Measurements from ENCODE around the gene PLXNB2. TPM values are rescaled to one million over a fixed set of nuclear protein-coding genes. Genes with fewer than 3 reads are reported as not detected.

Gene PLXNB2
- total RNA-seq, 1 donor from 2014 or later = 346 TPM

GRCh38 chr22:50318698-50319411, 11.4 kb upstream of the PLXNB2 start:
- Mint-ChIP-seq H3K27ac (ENCODE audit: unreplicated experiment) (no peak overlapping the region), H3K4me1 (ENCODE audit: low read depth) (no peaks in the 10 kb centered on the region), H3K36me3 (ENCODE audit: low read depth) (no peaks in the 10 kb centered on the region), H3K4me3 (ENCODE audit: unreplicated experiment) (no peak overlapping the region), H3K27me3 (ENCODE audit: low read depth) (no peaks in the 10 kb centered on the region), H3K9me3 (ENCODE audit: low read depth) (no peaks in the 10 kb centered on the region)
- DNase-seq (ENCODE audit: low spot score) = no peak
- TF ChIP-seq, protein P1, sequence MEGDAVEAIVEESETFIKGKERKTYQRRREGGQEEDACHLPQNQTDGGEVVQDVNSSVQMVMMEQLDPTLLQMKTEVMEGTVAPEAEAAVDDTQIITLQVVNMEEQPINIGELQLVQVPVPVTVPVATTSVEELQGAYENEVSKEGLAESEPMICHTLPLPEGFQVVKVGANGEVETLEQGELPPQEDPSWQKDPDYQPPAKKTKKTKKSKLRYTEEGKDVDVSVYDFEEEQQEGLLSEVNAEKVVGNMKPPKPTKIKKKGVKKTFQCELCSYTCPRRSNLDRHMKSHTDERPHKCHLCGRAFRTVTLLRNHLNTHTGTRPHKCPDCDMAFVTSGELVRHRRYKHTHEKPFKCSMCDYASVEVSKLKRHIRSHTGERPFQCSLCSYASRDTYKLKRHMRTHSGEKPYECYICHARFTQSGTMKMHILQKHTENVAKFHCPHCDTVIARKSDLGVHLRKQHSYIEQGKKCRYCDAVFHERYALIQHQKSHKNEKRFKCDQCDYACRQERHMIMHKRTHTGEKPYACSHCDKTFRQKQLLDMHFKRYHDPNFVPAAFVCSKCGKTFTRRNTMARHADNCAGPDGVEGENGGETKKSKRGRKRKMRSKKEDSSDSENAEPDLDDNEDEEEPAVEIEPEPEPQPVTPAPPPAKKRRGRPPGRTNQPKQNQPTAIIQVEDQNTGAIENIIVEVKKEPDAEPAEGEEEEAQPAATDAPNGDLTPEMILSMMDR (IDR thresholded peaks at IDR 0.05) = no peak

GRCh38 chr22:50318356-50318697, 10.9 kb upstream of the PLXNB2 start:
- no peaks in the 10 kb centered on the region for H3K9me3 Mint-ChIP-seq (ENCODE audit: low read depth)
- no peaks in the 10 kb centered on the region for H3K4me1 Mint-ChIP-seq (ENCODE audit: low read depth)
- no peaks in the 10 kb centered on the region for H3K36me3 Mint-ChIP-seq (ENCODE audit: low read depth)
- H3K4me3 Mint-ChIP-seq (ENCODE audit: unreplicated experiment) = no peak overlapping the region
- TF ChIP-seq, protein P1 (IDR thresholded peaks at IDR 0.05) = no peak
- no peak overlapping the region for H3K27ac Mint-ChIP-seq (ENCODE audit: unreplicated experiment)
- DNase-seq (ENCODE audit: low spot score) = no peak
- H3K27me3 Mint-ChIP-seq (ENCODE audit: low read depth) = no peaks in the 10 kb centered on the region

DNA sequence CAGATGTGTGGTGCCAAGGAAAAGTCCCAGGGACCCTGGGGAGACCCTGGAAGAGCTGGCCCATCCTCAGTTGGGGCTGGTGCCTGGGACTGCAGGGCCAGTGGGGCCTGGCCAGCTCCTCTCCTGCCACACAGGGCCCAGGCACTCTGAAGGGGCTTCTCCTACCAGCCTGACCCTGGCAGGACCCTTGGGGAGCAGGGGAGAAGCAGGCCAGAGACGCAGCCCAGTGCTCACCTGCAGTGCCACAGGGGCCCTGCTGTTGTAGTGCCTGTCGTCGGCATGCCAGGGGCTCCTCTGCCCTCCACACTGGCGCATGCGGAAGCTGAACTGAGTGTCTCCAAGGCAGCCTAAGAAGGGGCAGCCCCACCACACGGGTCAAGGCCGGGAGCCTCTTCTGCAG, 10.2 kb upstream of the PLXNB2 start:
- Mint-ChIP-seq H3K9me3 (ENCODE audit: low read depth) (no peaks in the 10 kb centered on the region), H3K4me1 (ENCODE audit: low read depth) (no peaks in the 10 kb centered on the region), H3K27me3 (ENCODE audit: low read depth) (no peaks in the 10 kb centered on the region), H3K4me3 (ENCODE audit: unreplicated experiment) (no peak overlapping the region), H3K27ac (ENCODE audit: unreplicated experiment) (no peak overlapping the region), H3K36me3 (ENCODE audit: low read depth) (no peaks in the 10 kb centered on the region)
- TF ChIP-seq, protein P1 (IDR thresholded peaks at IDR 0.05) = no peak
- DNase-seq (ENCODE audit: low spot score) = no peak

DNA sequence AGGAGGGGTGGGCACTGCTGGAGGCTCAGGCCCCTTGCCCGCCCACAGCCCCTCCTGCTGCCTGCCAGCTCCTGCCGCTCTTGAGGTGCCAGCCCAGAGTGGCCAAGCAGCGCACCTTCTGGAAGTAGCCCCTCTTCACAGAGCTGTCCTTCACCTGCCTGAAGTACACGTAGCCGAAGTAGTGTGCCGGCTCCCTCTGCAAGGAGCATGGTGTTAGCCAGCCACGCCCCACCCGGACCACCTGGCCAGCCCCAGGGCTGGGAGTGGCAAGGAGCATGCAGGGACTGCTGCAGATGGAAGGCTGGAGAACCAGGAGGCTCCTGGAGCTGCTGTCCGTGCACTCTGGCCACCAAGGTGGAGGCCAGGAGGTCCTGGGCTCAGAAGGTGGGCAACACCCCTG, 9.7 kb upstream of the PLXNB2 start:
- Mint-ChIP-seq H3K4me3 (ENCODE audit: unreplicated experiment) (no peak overlapping the region), H3K4me1 (ENCODE audit: low read depth) (no peaks in the 10 kb centered on the region), H3K36me3 (ENCODE audit: low read depth) (no peaks in the 10 kb centered on the region), H3K9me3 (ENCODE audit: low read depth) (no peaks in the 10 kb centered on the region), H3K27ac (ENCODE audit: unreplicated experiment) (no peak overlapping the region), H3K27me3 (ENCODE audit: low read depth) (no peaks in the 10 kb centered on the region)
- TF ChIP-seq, protein P1 (IDR thresholded peaks at IDR 0.05) = no peak
- no peak for DNase-seq (ENCODE audit: low spot score)

DNA sequence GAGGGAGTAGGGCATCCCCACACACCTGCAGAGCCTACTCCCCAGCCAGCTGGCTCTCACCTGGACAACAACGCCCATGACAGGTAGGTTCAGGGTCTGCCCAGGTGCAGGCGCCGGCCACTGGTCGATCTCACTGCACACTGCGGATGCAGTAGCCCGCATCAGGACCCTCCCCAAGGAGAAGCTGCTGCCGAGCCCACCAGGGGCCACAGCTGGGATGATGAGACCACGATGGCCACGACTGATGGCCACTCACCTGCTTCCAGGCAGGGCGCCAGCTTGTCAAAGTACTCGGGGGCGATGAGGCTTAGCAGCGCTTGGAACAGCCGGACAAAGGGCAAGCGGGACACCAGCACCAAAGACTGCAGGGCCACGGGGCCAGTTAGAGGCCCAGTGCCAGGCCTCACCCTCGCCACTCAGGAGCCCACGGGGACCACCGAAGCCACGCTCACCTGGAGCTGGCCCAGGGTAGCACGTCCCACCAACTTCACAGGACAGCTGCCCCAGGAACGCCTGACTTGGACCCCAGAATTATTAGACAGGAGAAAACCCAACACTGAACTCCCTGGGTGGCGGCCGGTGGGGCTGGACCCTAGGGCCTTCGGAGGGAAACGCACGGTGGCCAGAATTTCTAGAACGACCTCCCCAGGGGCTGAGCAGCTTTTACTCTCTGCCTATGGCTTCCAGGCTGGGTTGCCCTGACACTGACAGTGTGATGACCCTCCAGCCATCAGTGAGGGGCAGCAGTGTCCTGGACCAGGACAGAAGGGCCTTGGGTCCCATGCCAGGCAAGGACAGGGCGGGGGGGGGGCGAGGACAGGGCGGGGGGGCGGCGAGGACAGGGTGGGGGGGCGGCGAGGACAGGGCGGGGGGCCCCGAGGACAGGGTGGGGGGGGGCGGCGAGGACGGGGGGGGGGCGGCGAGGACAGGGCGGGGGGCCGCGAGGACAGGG, 8.9 kb upstream of the PLXNB2 start:
- no peak for DNase-seq (ENCODE audit: low spot score)

More for the DNA sequence above, 8.9 kb upstream of the PLXNB2 start:
- Mint-ChIP-seq H3K4me1 (ENCODE audit: low read depth) (no peaks in the 10 kb centered on the region), H3K27ac (ENCODE audit: unreplicated experiment) (no peak overlapping the region), H3K9me3 (ENCODE audit: low read depth) (no peaks in the 10 kb centered on the region), H3K4me3 (ENCODE audit: unreplicated experiment) (no peak overlapping the region), H3K36me3 (ENCODE audit: low read depth) (no peaks in the 10 kb centered on the region), H3K27me3 (ENCODE audit: low read depth) (no peaks in the 10 kb centered on the region)
- TF ChIP-seq, protein P1 (IDR thresholded peaks at IDR 0.05) = no peak

Measured in chondrocyte (in vitro differentiated cells).